Mesenchymal stem cell (in vitro differentiated cells and primary cell): ENCODE measurements around the gene ANTKMT.
A peak's percentile ranks its signal among the peaks of the same experiment; 100 is the strongest.

ENCODE experiments used
- DNase-seq: peaks from one replicate; pipeline ENCODE4 v3.0.0-alpha.2; 2013
- H2AFZ ChIP-seq: one replicate; pipeline ENCODE4 v1.6.1; 2013; ENCODE audit warnings: low read depth, mild to moderate bottlenecking, control low read depth, inconsistent platforms, low read length, moderate library complexity
- H2AK5ac ChIP-seq: 2 replicates; pipeline ENCODE4 v1.6.1; 2013; ENCODE audit warnings: low read length, moderate library complexity, mild to moderate bottlenecking, inconsistent platforms; ENCODE audit not compliant: severe bottlenecking
- H2BK120ac ChIP-seq: one replicate; pipeline ENCODE4 v1.6.1; 2013; ENCODE audit warnings: low read depth, mild to moderate bottlenecking, inconsistent platforms, low read length, moderate library complexity
- H2BK12ac ChIP-seq, 2 experiments: one replicate each; pipeline ENCODE4 v1.6.1; 2013; ENCODE audit warnings: inconsistent platforms in 2 of 2, low read length in 2 of 2, mild to moderate bottlenecking in 2 of 2, moderate library complexity in 2 of 2, control low read depth in 1 of 2
- H2BK15ac ChIP-seq: one replicate; pipeline ENCODE4 v1.6.1; 2013; ENCODE audit warnings: mild to moderate bottlenecking, low read depth, inconsistent platforms; ENCODE audit not compliant: poor library complexity, severe bottlenecking
- H2BK5ac ChIP-seq: 2 replicates; pipeline ENCODE4 v1.6.1; 2013; ENCODE audit warnings: low read depth, mild to moderate bottlenecking, low read length, control low read depth, inconsistent platforms; ENCODE audit not compliant: poor library complexity, severe bottlenecking
- H3K14ac ChIP-seq, 2 experiments: one replicate each; pipeline ENCODE4 v1.6.1; 2013; ENCODE audit warnings: inconsistent platforms in 2 of 2, low read length in 2 of 2, control low read depth in 1 of 2, mild to moderate bottlenecking in 1 of 2, moderate library complexity in 1 of 2
- H3K18ac ChIP-seq, 2 experiments: one replicate each; pipeline ENCODE4 v1.6.1; 2013; ENCODE audit warnings: inconsistent platforms in 2 of 2, low read length in 2 of 2, control low read depth in 1 of 2, low read depth in 1 of 2, mild to moderate bottlenecking in 1 of 2
- H3K23ac ChIP-seq, 2 experiments: one replicate each; pipeline ENCODE4 v1.6.1; 2013; ENCODE audit warnings: inconsistent platforms in 2 of 2, low read length in 2 of 2, mild to moderate bottlenecking in 2 of 2, moderate library complexity in 2 of 2, control low read depth in 1 of 2
- H3K27ac ChIP-seq: 2 replicates; pipeline ENCODE4 v1.5.1; 2013; ENCODE audit warnings: mild to moderate bottlenecking, moderate library complexity, low read length, control low read depth, inconsistent platforms; ENCODE audit not compliant: poor library complexity, severe bottlenecking
- H3K27me3 ChIP-seq, 2 experiments: 2 replicates each; pipeline versions ENCODE4 v1.6.1 to v1.7.0; 2013; ENCODE audit warnings: low read length in 2 of 2, mild to moderate bottlenecking in 2 of 2, moderate library complexity in 2 of 2, control low read depth in 1 of 2, inconsistent platforms in 1 of 2; ENCODE audit not compliant: control insufficient read depth in 1 of 2, insufficient read depth in 1 of 2
- H3K36me3 ChIP-seq, 2 experiments: 2 replicates each; pipeline versions ENCODE4 v1.6.1 to v1.7.0; 2013; ENCODE audit warnings: low read length in 2 of 2, control low read depth in 1 of 2, inconsistent platforms in 1 of 2, low read depth in 1 of 2, mild to moderate bottlenecking in 1 of 2; ENCODE audit not compliant: insufficient read depth in 2 of 2, control insufficient read depth in 1 of 2
- H3K4ac ChIP-seq, 2 experiments: one replicate each; pipeline ENCODE4 v1.6.1; 2013; ENCODE audit warnings: inconsistent platforms in 2 of 2, low read length in 2 of 2, mild to moderate bottlenecking in 2 of 2, moderate library complexity in 2 of 2, control low read depth in 1 of 2, low read depth in 1 of 2
- H3K4me1 ChIP-seq: 2 replicates; pipeline ENCODE4 v1.6.1; 2013; ENCODE audit warnings: low read depth, low read length, control low read depth; ENCODE audit not compliant: control insufficient read depth, insufficient read depth
- H3K4me2 ChIP-seq: 2 replicates; pipeline ENCODE4 v1.6.1; 2013; ENCODE audit warnings: low read length, mild to moderate bottlenecking, inconsistent platforms; ENCODE audit not compliant: poor library complexity, severe bottlenecking
- H3K4me3 ChIP-seq, 2 experiments: 2 replicates each; pipeline versions ENCODE4 v1.5.1 to v1.7.0; 2013; ENCODE audit warnings: low read length in 2 of 2, mild to moderate bottlenecking in 2 of 2, control low read depth in 1 of 2, low read depth in 1 of 2; ENCODE audit not compliant: insufficient read depth in 1 of 2
- H3K79me1 ChIP-seq: replicated peaks from 2 replicates; pipeline ENCODE4 v1.6.1; 2013; ENCODE audit warnings: mild to moderate bottlenecking, control low read depth, low read length, inconsistent platforms; ENCODE audit not compliant: poor library complexity, severe bottlenecking
- H3K9ac ChIP-seq: 2 replicates; pipeline ENCODE4 v1.7.0; 2013; ENCODE audit warnings: mild to moderate bottlenecking, low read length, moderate library complexity
- H3K9me3 ChIP-seq: 2 replicates; pipeline ENCODE4 v1.7.0; 2013; ENCODE audit warnings: mild to moderate bottlenecking, low read length; ENCODE audit not compliant: control insufficient read depth
- H4K8ac ChIP-seq: one replicate; pipeline ENCODE4 v1.6.1; 2013; ENCODE audit warnings: inconsistent platforms, mild to moderate bottlenecking, low read length, moderate library complexity
- H4K91ac ChIP-seq: one replicate; pipeline ENCODE4 v1.6.1; 2013; ENCODE audit warnings: mild to moderate bottlenecking, low read length, inconsistent platforms
- WGBS: methylation state at CpG from one replicate; pipeline ENCODE4 v1.1.7; 2013; ENCODE audit warnings: mixed read lengths; 5-methylcytosine and 5-hydroxymethylcytosine counted together

The ANTKMT gene

GRCh38 chr16:673399-673991, 47.5 kb upstream of the ANTKMT start:
- H3K18ac ChIP-seq = no peak overlapping the region
- peaks cover 41% of the 10 kb centered on the region for H3K4me1 ChIP-seq
- peaks cover 41 to 74% of the 10 kb centered on the region in 2 experiments for H3K36me3 ChIP-seq
- no peak overlapping the region for H3K4me3 ChIP-seq
- no peak overlapping the region for H3K4me2 ChIP-seq
- no peak overlapping the region for H4K8ac ChIP-seq
- H2AK5ac ChIP-seq = no peak overlapping the region
- no peak overlapping the region for H4K91ac ChIP-seq
- no peak overlapping the region for H3K4ac ChIP-seq
- no peaks in the 10 kb centered on the region for H3K27me3 ChIP-seq
- H3K79me1 ChIP-seq = peaks cover 23% of the 10 kb centered on the region
- DNase-seq = no peak
- no peak overlapping the region for H2AFZ ChIP-seq
- no peak overlapping the region for H2BK5ac ChIP-seq
- no peak overlapping the region for H2BK12ac ChIP-seq
- no peak overlapping the region for H3K9ac ChIP-seq
- 97% methylated on average over 17 of the region's 18 CpGs for WGBS
- H2BK15ac ChIP-seq = peak overlapping the region; percentile 8
- H2BK120ac ChIP-seq = no peak overlapping the region
- H3K9me3 ChIP-seq = no peaks in the 10 kb centered on the region
- no peak overlapping the region for H3K27ac ChIP-seq
- no peak overlapping the region for H3K23ac ChIP-seq
- H3K14ac ChIP-seq = no peak overlapping the region

DNA sequence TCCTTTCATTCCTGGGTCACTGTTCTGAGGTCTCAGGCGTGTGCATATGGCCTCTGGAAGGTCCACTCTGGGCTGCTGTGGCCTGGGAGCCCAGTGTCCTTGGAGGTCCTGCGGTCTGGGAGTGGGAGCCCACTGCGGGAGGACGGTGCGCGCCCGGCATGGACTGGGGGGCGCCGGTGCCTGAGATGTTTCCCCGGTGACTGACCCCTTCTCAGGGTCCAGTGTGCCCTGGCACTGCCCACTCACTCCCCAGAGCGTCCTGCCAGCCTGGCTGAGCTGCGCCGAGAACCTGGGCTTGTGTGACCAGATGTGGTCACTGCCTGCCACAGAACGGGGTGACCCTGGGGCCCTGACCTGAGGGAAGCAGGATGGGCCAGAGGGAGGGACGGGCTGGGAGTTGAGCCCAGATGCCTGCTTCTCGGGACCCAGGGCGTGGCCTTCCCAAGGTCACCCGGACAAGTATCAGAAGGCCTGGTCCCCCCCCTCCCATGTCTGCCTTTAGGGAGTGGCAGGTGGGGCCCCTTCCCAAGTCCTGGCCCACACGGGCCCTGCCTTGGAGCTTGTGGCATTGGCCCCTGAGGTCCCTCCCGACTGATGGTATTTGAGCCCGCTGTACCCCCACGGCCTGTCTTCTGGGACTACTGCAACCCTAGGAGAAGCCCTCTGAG, 46.6 kb upstream of the ANTKMT start:
- no peaks in the 10 kb centered on the region for H3K9me3 ChIP-seq
- peaks cover 21% of the 10 kb centered on the region for H3K79me1 ChIP-seq
- no peak overlapping the region for H3K9ac ChIP-seq
- H2BK120ac ChIP-seq = no peak overlapping the region
- H3K4me2 ChIP-seq = no peak overlapping the region
- H4K8ac ChIP-seq = no peak overlapping the region
- H3K4me1 ChIP-seq = peaks cover 43% of the 10 kb centered on the region
- H3K27ac ChIP-seq = no peak overlapping the region
- no peak overlapping the region for H2AFZ ChIP-seq
- H4K91ac ChIP-seq = no peak overlapping the region
- no peak overlapping the region for H3K14ac ChIP-seq
- H2BK12ac ChIP-seq = no peak overlapping the region
- no peak for DNase-seq
- no peak overlapping the region for H2BK15ac ChIP-seq
- no peak overlapping the region for H2BK5ac ChIP-seq
- no peak overlapping the region for H3K23ac ChIP-seq
- H3K36me3 ChIP-seq = peaks cover 41 to 69% of the 10 kb centered on the region in 2 experiments
- no peak overlapping the region for H3K4ac ChIP-seq
- no peaks in the 10 kb centered on the region for H3K27me3 ChIP-seq
- H2AK5ac ChIP-seq = no peak overlapping the region
- no peak overlapping the region for H3K18ac ChIP-seq
- H3K4me3 ChIP-seq = no peak overlapping the region
- 90% methylated on average over 22 of the region's 22 CpGs for WGBS

- Histone ChIP-seq H3K4ac (peak within 1 kb of the TSS in 1 of 2 experiments; percentile 64), H2AFZ (no peak within 1 kb of the TSS), H3K23ac (no peak within 1 kb of the TSS), H2BK120ac (peak within 1 kb of the TSS; percentile 39), H3K4me3 (peak within 1 kb of the TSS; percentile 48 to 75), H3K18ac (peak within 1 kb of the TSS; percentile 48 to 85), H2BK12ac (no peak within 1 kb of the TSS), H3K27ac (no peak within 1 kb of the TSS), H3K4me1 (peaks cover 44% of the 10 kb centered on the region), H3K36me3 (peaks cover 32 to 60% of the 10 kb centered on the region in 2 experiments), H3K27me3 (no peaks in the 10 kb centered on the region), H3K9ac (peak within 1 kb of the TSS; percentile 38), H4K8ac (peak within 1 kb of the TSS; percentile 53), H3K14ac (peak within 1 kb of the TSS in 1 of 2 experiments; percentile 69), H3K4me2 (peak within 1 kb of the TSS; percentile 89), H4K91ac (peak within 1 kb of the TSS; percentile 43), H2BK5ac (no peak within 1 kb of the TSS), H2BK15ac (peak within 1 kb of the TSS; percentile 75), H3K9me3 (no peaks in the 10 kb centered on the region), H3K79me1 (peaks cover 16% of the 10 kb centered on the region), H2AK5ac (no peak within 1 kb of the TSS)
- DNase-seq = peak; percentile 64
- 8% methylated on average over 39 of the region's 73 CpGs for WGBS
Measured at GRCh38 chr16:674968-675883, 45.7 kb upstream of the ANTKMT start, which contains the start of gene RHBDL1. Gene RHBDL1, plus strand, starts transcription at chr16:675671. Its CDS starts 120 bp downstream, at chr16:675791.
